WTC11 (cell line): Measurements from ENCODE around the gene CHD9. TPM values are rescaled to one million over a fixed set of nuclear protein-coding genes. Genes with fewer than 3 reads are reported as not detected.

Experiments used
- ATAC-seq: fragments of 200-7000 bp; cut with Tn5 transposase; 2 replicates; pipeline ENCODE4 v1.10.0; 2021; ENCODE audit warnings: mild to moderate bottlenecking, moderate library complexity
- CTCF ChIA-PET: fragments of 300-600 bp; sonication (Branson Sonifier 250); formaldehyde crosslinking; loops from one replicate; lab custom pipeline; 2021; ENCODE audit warnings: antibody characterized with exemption; lab: Charles Lee
- POLR2A ChIA-PET: fragments of 350-600 bp; sonication (Branson Sonifier 250); formaldehyde crosslinking; loops from one replicate; lab custom pipeline; 2021; ENCODE audit warnings: antibody characterized with exemption; lab: Charles Lee
- DNase-seq: peaks from one replicate; pipeline ENCODE4 v3.0.0; 2021; ENCODE audit warnings: low spot score
- H3K27ac Mint-ChIP-seq: 2 replicates; pipeline ENCODE4 v1.8.0; 2021; ENCODE audit warnings: mixed read lengths
- H3K27me3 Mint-ChIP-seq: 2 replicates; pipeline ENCODE4 v1.8.0; 2021; ENCODE audit warnings: low read depth, mild to moderate bottlenecking, moderate library complexity, mixed read lengths
- H3K36me3 Mint-ChIP-seq: 2 replicates; pipeline ENCODE4 v1.8.0; 2021; ENCODE audit warnings: mixed read lengths
- H3K4me1 Mint-ChIP-seq: 2 replicates; pipeline ENCODE4 v1.8.0; 2022; ENCODE audit warnings: mixed read lengths
- H3K4me3 Mint-ChIP-seq: 2 replicates; pipeline ENCODE4 v1.8.0; 2021; ENCODE audit warnings: mild to moderate bottlenecking, moderate library complexity, mixed read lengths
- H3K9me3 Mint-ChIP-seq: 2 replicates; pipeline ENCODE4 v1.8.0; 2021; ENCODE audit warnings: mixed read lengths
- ARID4B ChIP-seq: sonication (generic); formaldehyde crosslinking; IDR thresholded peaks from 2 replicates; pipeline ENCODE4 v1.8.0; 2023; ENCODE audit warnings: missing genetic modification reagents, mild to moderate bottlenecking, borderline replicate concordance
- ATF1 ChIP-seq: sonication (generic); formaldehyde crosslinking; IDR thresholded peaks from 2 replicates; pipeline ENCODE4 v1.8.1; 2023; ENCODE audit warnings: mild to moderate bottlenecking, moderate library complexity, missing genetic modification reagents
- E2F1 ChIP-seq: sonication (generic); formaldehyde crosslinking; IDR thresholded peaks from 2 replicates; pipeline ENCODE4 v1.8.0; 2022; ENCODE audit warnings: mild to moderate bottlenecking, missing genetic modification reagents
- ERG ChIP-seq: fragments of 250-450 bp; sonication (Bioruptor Pico); IDR thresholded peaks from 2 replicates; pipeline ENCODE4 v1.8.0; 2021; ENCODE audit warnings: mild to moderate bottlenecking
- ETV6 ChIP-seq: sonication (generic); formaldehyde crosslinking; IDR thresholded peaks from 2 replicates; pipeline ENCODE4 v1.8.1; 2022; ENCODE audit warnings: mild to moderate bottlenecking, missing genetic modification reagents
- FOXP1 ChIP-seq: sonication (generic); formaldehyde crosslinking; IDR thresholded peaks from 2 replicates; pipeline ENCODE4 v1.8.0; 2022; ENCODE audit warnings: missing genetic modification reagents, mild to moderate bottlenecking, moderate library complexity, borderline replicate concordance
- FOXP4 ChIP-seq: sonication (generic); formaldehyde crosslinking; IDR thresholded peaks from 2 replicates; pipeline ENCODE4 v1.8.0; 2022; ENCODE audit warnings: mild to moderate bottlenecking, missing genetic modification reagents
- GTF2I ChIP-seq: fragments of 250-450 bp; sonication (Bioruptor Pico); conservative IDR thresholded peaks from 2 replicates; pipeline ENCODE4 v1.4.0; 2021; ENCODE audit warnings: mild to moderate bottlenecking
- JAZF1 ChIP-seq: fragments of 250-450 bp; sonication (Bioruptor Pico); IDR thresholded peaks from 2 replicates; pipeline ENCODE4 v1.9.0; 2021; ENCODE audit warnings: moderate library complexity, mild to moderate bottlenecking, inconsistent platforms
- MXD4 ChIP-seq: fragments of 250-450 bp; sonication (Bioruptor Pico); IDR thresholded peaks from 2 replicates; pipeline ENCODE4 v1.8.0; 2021; ENCODE audit warnings: mild to moderate bottlenecking, moderate library complexity, borderline replicate concordance
- NFATC4 ChIP-seq: fragments of 250-450 bp; sonication (Bioruptor Pico); IDR thresholded peaks from 2 replicates; pipeline ENCODE4 v1.9.0; 2021; ENCODE audit warnings: mild to moderate bottlenecking
- NR2C2 ChIP-seq: sonication (generic); formaldehyde crosslinking; IDR thresholded peaks from 2 replicates; pipeline ENCODE4 v1.8.0; 2022; ENCODE audit warnings: mild to moderate bottlenecking, missing genetic modification reagents
- PRDM15 ChIP-seq: sonication (generic); formaldehyde crosslinking; IDR thresholded peaks from 2 replicates; pipeline ENCODE4 v1.8.0; 2022; ENCODE audit warnings: missing genetic modification reagents
- SMAD4 ChIP-seq: sonication (generic); formaldehyde crosslinking; IDR thresholded peaks from 2 replicates; pipeline ENCODE4 v1.8.0; 2022; ENCODE audit warnings: mild to moderate bottlenecking, missing genetic modification reagents
- STAT6 ChIP-seq: sonication (generic); formaldehyde crosslinking; conservative IDR thresholded peaks from 2 replicates; pipeline ENCODE4 v1.8.1; 2023; ENCODE audit warnings: mild to moderate bottlenecking, low read depth, missing genetic modification reagents, moderate library complexity
- ZNF121 ChIP-seq: sonication (generic); formaldehyde crosslinking; IDR thresholded peaks from 2 replicates; pipeline ENCODE4 v1.8.0; 2023; ENCODE audit warnings: missing genetic modification reagents
- ZNF138 ChIP-seq: sonication (generic); formaldehyde crosslinking; conservative IDR thresholded peaks from 2 replicates; pipeline ENCODE4 v1.8.1; 2022; ENCODE audit warnings: mild to moderate bottlenecking, moderate library complexity, missing genetic modification reagents
- ZNF219 ChIP-seq: sonication (generic); formaldehyde crosslinking; IDR thresholded peaks from 2 replicates; pipeline ENCODE4 v1.8.0; 2023; ENCODE audit warnings: missing genetic modification reagents, mild to moderate bottlenecking, borderline replicate concordance
- ZNF263 ChIP-seq: sonication (generic); formaldehyde crosslinking; IDR thresholded peaks from 2 replicates; pipeline ENCODE4 v1.8.1; 2022; ENCODE audit warnings: low read depth, mild to moderate bottlenecking, moderate library complexity, missing genetic modification reagents
- ZNF671 ChIP-seq: fragments of 250-450 bp; sonication (Bioruptor Pico); IDR thresholded peaks from 2 replicates; pipeline ENCODE4 v1.8.0; 2021; ENCODE audit warnings: mild to moderate bottlenecking
- ZSCAN18 ChIP-seq: fragments of 250-450 bp; sonication (Bioruptor Pico); IDR thresholded peaks from 2 replicates; pipeline ENCODE4 v2.1.2; 2022; ENCODE audit warnings: mild to moderate bottlenecking, moderate library complexity
- total RNA-seq: library from RNA; stranded (reverse); gene quantifications from 3 replicates; pipeline ENCODE4 v1.2.3, GENCODE V29; 2021

Gene CHD9
- total RNA-seq, 1 experiment from 2014 or later, result 31.3 TPM

- TF ChIP-seq E2F1 (CRISPR knock-in tag) (no peak), ATF1 (CRISPR knock-in tag) (no peak), FOXP1 (CRISPR knock-in tag) (no peak), ERG (CRISPR knock-in tag) (no peak), ZNF219 (no peak), ETV6 (CRISPR knock-in tag) (no peak), FOXP4 (CRISPR knock-in tag) (no peak), SMAD4 (CRISPR knock-in tag) (no peak)
Observed at GRCh38 chr16:53059672-53060071, 4.9 kb downstream of the CHD9 start (continued).

- ChIA-PET CTCF (no interaction called here), POLR2A (no interaction called here)
- TF ChIP-seq ZSCAN18 (CRISPR knock-in tag) (no peak), ZNF671 (no peak), ZNF138 (CRISPR knock-in tag) (no peak), ZNF121 (CRISPR knock-in tag) (no peak), JAZF1 (CRISPR knock-in tag) (no peak), PRDM15 (no peak), ARID4B (no peak), GTF2I (CRISPR knock-in tag) (no peak), FOXP1 (CRISPR knock-in tag) (no peak), ETV6 (CRISPR knock-in tag) (no peak), ATF1 (CRISPR knock-in tag) (no peak), ZNF263 (no peak), MXD4 (no peak), NFATC4 (CRISPR knock-in tag) (no peak), NR2C2 (CRISPR knock-in tag) (no peak), STAT6 (CRISPR knock-in tag) (no peak)
- Mint-ChIP-seq H3K4me1 (peaks cover 31% of the 10 kb centered on the region), H3K36me3 (no peaks in the 10 kb centered on the region), H3K27me3 (no peaks in the 10 kb centered on the region), H3K9me3 (no peaks in the 10 kb centered on the region), H3K4me3 (no peak overlapping the region), H3K27ac (no peak overlapping the region)
- no peak for ATAC-seq
- no peak for DNase-seq
Observed at GRCh38 chr16:53061256-53061655, 6.5 kb downstream of the CHD9 start.
